ENCODE data around the gene METTL6. TPM values are rescaled to one million over a fixed set of nuclear protein-coding genes. Genes with fewer than 3 reads are reported as not detected.

Gene METTL6
- total and polyA plus RNA-seq, 2 donors (not counting 1 experiment from before 2014, with no cell fraction given) = 7.6 to 23.9 TPM

GRCh38 chr3:15433531-15433930 lies 6.2 kb upstream of the METTL6 start:
- ATAC-seq (ENCODE audit: low read depth) (no peak), DNase-seq (no peak)
- intact Hi-C loops (cut with micrococcal nuclease) = no loop called here
- WGBS (ENCODE audit: insufficient coverage) = 100% methylated on average over 1 of the region's 1 CpG
- Histone ChIP-seq H3K9me3 (ENCODE audit: control extremely low read depth in 1 of 3, control insufficient read depth in 2 of 3, insufficient read depth in 1 of 3, low read length in 2 of 3) (no peaks in the 10 kb centered on the region), H3K36me3 (replicated peaks in 1 of 2; ENCODE audit: control extremely low read depth in 1 of 2, control insufficient read depth in 1 of 2, extremely low read depth in 1 of 2, insufficient read depth in 2 of 2, low read length in 1 of 2) (peaks cover 24 to 63% of the 10 kb centered on the region in 2 experiments), H3K27ac (ENCODE audit: low read length in 2 of 2) (no peak overlapping the region), H4K20me1 (ENCODE audit: control insufficient read depth, insufficient read depth, low read length, poor library complexity, severe bottlenecking) (peaks cover 7% of the 10 kb centered on the region), H3K4me3 (ENCODE audit: control extremely low read depth in 1 of 5, extremely low read depth in 1 of 5, insufficient read depth in 1 of 5, low read depth in 2 of 5, low read length in 4 of 5) (no peak overlapping the region), H2AFZ (ENCODE audit: insufficient read depth, low read depth, low read length, poor library complexity, severe bottlenecking) (no peak overlapping the region), H3K79me2 (ENCODE audit: control insufficient read depth, insufficient read depth, low read length) (peaks cover 21% of the 10 kb centered on the region), H3K4me2 (replicated peaks; ENCODE audit: low read depth, low read length, poor library complexity, severe bottlenecking) (no peak overlapping the region), H3K4me1 (ENCODE audit: control insufficient read depth in 2 of 2, insufficient read depth in 2 of 2, low read length in 2 of 2) (peaks cover 7% of the 10 kb centered on the region in 2 donors), H3K9ac (ENCODE audit: low read length) (no peak overlapping the region), H3K27me3 (replicated peaks in 1 of 4; ENCODE audit: control extremely low read depth in 1 of 4, control insufficient read depth in 3 of 4, insufficient read depth in 4 of 4, low read length in 3 of 4) (no peaks in the 10 kb centered on the region)
- Mint-ChIP-seq H3K27ac (no peak overlapping the region), H3K4me3 (no peak overlapping the region), H3K4me1 (peaks cover 12% of the 10 kb centered on the region), H3K27me3 (no peaks in the 10 kb centered on the region), H3K9me3 (ENCODE audit: insufficient read depth) (no peaks in the 10 kb centered on the region)
- CTCF ChIA-PET = interaction anchor here (0.9 to 2.3 kb wide), 2 partner anchors 21 to 123 kb away, joined by 3 to 7 read pairs; no protein-coding TSS in a partner anchor
- POLR2A ChIA-PET = no interaction called here
- no peak for TF ChIP-seq EZH2 (IDR thresholded peaks at IDR 0.05; ENCODE audit: borderline replicate concordance, insufficient read depth, low read depth, low read length, poor library complexity, severe bottlenecking)
- TF ChIP-seq CTCF (IDR thresholded peaks at IDR 0.05) = no peak

DNA sequence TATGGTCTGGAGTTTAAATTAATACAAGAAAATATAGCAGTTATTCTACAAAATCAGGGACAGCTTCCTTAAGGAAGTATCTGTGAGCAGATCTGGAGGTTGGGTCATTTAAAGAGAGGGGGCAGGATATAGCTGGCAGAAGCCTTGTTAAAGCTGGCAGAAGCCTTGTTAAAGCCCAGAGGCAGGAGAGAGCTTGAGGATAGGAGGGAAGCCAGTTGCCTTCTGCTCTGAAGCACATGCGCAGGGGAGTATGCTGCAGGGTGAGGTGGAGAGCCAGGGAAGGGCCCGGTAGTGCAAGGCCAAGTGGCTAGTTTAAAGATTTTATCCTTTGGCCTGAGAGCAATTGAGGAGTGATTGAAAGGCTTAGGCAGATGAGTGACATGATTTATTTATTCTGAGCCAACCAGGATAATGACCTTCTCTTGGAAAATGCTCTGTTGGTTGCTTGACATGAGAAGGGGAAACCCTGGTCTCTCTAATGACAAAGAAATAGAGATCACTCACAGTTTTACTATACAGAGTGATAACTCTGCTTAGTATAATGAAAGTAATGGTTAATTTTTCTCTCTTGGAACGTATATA lies 4.0 kb upstream of the METTL6 start:
- intact Hi-C loops (cut with micrococcal nuclease) = no loop called here
- Histone ChIP-seq H4K20me1 (ENCODE audit: control insufficient read depth, insufficient read depth, low read length, poor library complexity, severe bottlenecking) (peaks cover 7% of the 10 kb centered on the region), H3K9ac (ENCODE audit: low read length) (no peak overlapping the region), H3K27me3 (replicated peaks in 1 of 4; ENCODE audit: control extremely low read depth in 1 of 4, control insufficient read depth in 3 of 4, insufficient read depth in 4 of 4, low read length in 3 of 4) (no peaks in the 10 kb centered on the region), H3K27ac (ENCODE audit: low read length in 2 of 2) (no peak overlapping the region), H3K9me3 (ENCODE audit: control extremely low read depth in 1 of 3, control insufficient read depth in 2 of 3, insufficient read depth in 1 of 3, low read length in 2 of 3) (no peaks in the 10 kb centered on the region), H3K79me2 (ENCODE audit: control insufficient read depth, insufficient read depth, low read length) (peaks cover 43% of the 10 kb centered on the region), H2AFZ (ENCODE audit: insufficient read depth, low read depth, low read length, poor library complexity, severe bottlenecking) (no peak overlapping the region), H3K36me3 (replicated peaks in 1 of 2; ENCODE audit: control extremely low read depth in 1 of 2, control insufficient read depth in 1 of 2, extremely low read depth in 1 of 2, insufficient read depth in 2 of 2, low read length in 1 of 2) (peaks cover 22 to 45% of the 10 kb centered on the region in 2 experiments), H3K4me2 (replicated peaks; ENCODE audit: low read depth, low read length, poor library complexity, severe bottlenecking) (no peak overlapping the region), H3K4me3 (ENCODE audit: control extremely low read depth in 1 of 5, extremely low read depth in 1 of 5, insufficient read depth in 1 of 5, low read depth in 2 of 5, low read length in 4 of 5) (no peak overlapping the region), H3K4me1 (ENCODE audit: control insufficient read depth in 2 of 2, insufficient read depth in 2 of 2, low read length in 2 of 2) (peaks cover 16 to 22% of the 10 kb centered on the region in 2 donors)
- CTCF ChIA-PET = interaction anchor here (0.6 to 1.1 kb wide), 3 partner anchors 225 to 1298 kb away, joined by 3 to 7 read pairs (median 3); partner anchors contain the start of gene CAPN7
- no peak for TF ChIP-seq EZH2 (IDR thresholded peaks at IDR 0.05; ENCODE audit: borderline replicate concordance, insufficient read depth, low read depth, low read length, poor library complexity, severe bottlenecking)
- no peak for TF ChIP-seq CTCF (IDR thresholded peaks at IDR 0.05)
- Mint-ChIP-seq H3K9me3 (ENCODE audit: insufficient read depth) (no peaks in the 10 kb centered on the region), H3K27me3 (no peaks in the 10 kb centered on the region), H3K27ac (no peak overlapping the region), H3K4me3 (no peak overlapping the region), H3K4me1 (peaks cover 31% of the 10 kb centered on the region)
- ATAC-seq (ENCODE audit: low read depth) = no peak
- POLR2A ChIA-PET = no interaction called here
- no peak for DNase-seq
- WGBS (ENCODE audit: insufficient coverage) = 93% methylated on average over 2 of the region's 3 CpGs

All from B cell (primary cell).